Upper lobe of left lung (tissue), 4 donors: ENCODE measurements around the gene HIKESHI.

Experiments
- EP300 ChIP-seq, 4 donors: sonication (generic); formaldehyde crosslinking; IDR thresholded peaks; one replicate each; pipeline ENCODE4 v1.5.1; 2017; ENCODE audit warnings: antibody characterized with exemption in 4 of 4, control low read depth in 2 of 4
- POLR2A ChIP-seq, 4 donors: fragments of 450-650 bp; IDR thresholded peaks; one replicate each; pipeline ENCODE4 v1.5.1; 2016 to 2017; ENCODE audit warnings: antibody characterized with exemption in 4 of 4, mild to moderate bottlenecking in 2 of 4
- POLR2AphosphoS5 ChIP-seq, 2 donors: sonication (generic); formaldehyde crosslinking; IDR thresholded peaks; one replicate each; pipeline ENCODE4 v1.5.1; 2017; ENCODE audit warnings: antibody characterized with exemption in 2 of 2
- TF ChIP-seq, protein P1 (sequence below), 6 experiments: fragments of 450-650 bp in 4 of 6; fragments of 200-600 bp in 2 of 6; sonication (generic) in 2 of 6; IDR thresholded peaks; one replicate each; pipeline ENCODE4 v1.5.1; 2016 to 2019; ENCODE audit warnings: antibody characterized with exemption in 6 of 6

DNA sequence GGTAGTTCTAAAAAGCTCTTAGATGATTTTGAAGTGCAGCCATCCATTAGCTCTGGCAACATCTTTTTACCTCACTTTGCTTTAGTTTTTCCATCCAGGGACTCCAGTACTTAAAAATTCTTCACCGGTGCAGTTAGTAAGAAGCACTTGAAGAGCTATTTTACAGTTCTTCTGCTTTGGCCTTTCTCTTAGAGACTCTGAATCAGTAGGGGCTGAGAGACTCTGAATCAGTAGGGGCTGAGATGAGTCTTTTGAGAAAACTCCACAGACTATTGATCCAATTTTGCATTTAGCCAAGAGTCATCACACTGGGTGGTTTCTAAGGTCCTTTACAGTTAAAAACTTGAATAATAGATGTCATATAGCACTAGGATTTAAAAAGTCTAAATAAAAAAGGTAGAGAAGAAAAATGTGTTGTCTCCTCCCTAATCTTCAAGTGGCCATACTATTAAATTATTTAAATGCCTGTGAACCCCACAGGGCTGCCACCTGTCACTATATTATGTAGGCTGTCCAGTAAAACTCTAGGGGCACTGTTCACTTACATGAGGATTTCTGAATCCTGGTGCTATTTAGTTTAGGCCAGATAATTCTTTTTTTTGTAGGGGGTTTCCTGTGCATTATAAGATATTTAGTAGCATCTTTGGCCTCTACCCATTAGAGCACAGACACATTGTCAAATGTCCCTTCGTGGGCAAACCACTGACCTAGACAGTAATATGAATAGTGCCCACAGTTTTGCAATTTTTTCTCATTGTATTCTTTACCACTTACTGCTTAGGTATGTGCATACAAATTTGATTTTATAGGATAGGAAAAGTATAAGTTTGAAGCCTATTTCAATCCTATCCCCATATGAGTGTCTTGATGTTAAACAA is 26.3 kb upstream of the HIKESHI start:
- TF ChIP-seq POLR2A (IDR thresholded peaks at IDR 0.05) = no peak
- TF ChIP-seq, protein P1, sequence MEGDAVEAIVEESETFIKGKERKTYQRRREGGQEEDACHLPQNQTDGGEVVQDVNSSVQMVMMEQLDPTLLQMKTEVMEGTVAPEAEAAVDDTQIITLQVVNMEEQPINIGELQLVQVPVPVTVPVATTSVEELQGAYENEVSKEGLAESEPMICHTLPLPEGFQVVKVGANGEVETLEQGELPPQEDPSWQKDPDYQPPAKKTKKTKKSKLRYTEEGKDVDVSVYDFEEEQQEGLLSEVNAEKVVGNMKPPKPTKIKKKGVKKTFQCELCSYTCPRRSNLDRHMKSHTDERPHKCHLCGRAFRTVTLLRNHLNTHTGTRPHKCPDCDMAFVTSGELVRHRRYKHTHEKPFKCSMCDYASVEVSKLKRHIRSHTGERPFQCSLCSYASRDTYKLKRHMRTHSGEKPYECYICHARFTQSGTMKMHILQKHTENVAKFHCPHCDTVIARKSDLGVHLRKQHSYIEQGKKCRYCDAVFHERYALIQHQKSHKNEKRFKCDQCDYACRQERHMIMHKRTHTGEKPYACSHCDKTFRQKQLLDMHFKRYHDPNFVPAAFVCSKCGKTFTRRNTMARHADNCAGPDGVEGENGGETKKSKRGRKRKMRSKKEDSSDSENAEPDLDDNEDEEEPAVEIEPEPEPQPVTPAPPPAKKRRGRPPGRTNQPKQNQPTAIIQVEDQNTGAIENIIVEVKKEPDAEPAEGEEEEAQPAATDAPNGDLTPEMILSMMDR (IDR thresholded peaks at IDR 0.05) = no peak
- no peak for TF ChIP-seq POLR2AphosphoS5 (IDR thresholded peaks at IDR 0.05)
- TF ChIP-seq EP300 (IDR thresholded peaks at IDR 0.05) = no peak
